Measurements from ENCODE around the gene CDIP1. TPM values are rescaled to one million over a fixed set of nuclear protein-coding genes. Genes with fewer than 3 reads are reported as not detected.

The CDIP1 gene
- total RNA-seq, 3 donors from 2014 or later, result 16.9 to 23.5 (median 19.6) TPM

DNA sequence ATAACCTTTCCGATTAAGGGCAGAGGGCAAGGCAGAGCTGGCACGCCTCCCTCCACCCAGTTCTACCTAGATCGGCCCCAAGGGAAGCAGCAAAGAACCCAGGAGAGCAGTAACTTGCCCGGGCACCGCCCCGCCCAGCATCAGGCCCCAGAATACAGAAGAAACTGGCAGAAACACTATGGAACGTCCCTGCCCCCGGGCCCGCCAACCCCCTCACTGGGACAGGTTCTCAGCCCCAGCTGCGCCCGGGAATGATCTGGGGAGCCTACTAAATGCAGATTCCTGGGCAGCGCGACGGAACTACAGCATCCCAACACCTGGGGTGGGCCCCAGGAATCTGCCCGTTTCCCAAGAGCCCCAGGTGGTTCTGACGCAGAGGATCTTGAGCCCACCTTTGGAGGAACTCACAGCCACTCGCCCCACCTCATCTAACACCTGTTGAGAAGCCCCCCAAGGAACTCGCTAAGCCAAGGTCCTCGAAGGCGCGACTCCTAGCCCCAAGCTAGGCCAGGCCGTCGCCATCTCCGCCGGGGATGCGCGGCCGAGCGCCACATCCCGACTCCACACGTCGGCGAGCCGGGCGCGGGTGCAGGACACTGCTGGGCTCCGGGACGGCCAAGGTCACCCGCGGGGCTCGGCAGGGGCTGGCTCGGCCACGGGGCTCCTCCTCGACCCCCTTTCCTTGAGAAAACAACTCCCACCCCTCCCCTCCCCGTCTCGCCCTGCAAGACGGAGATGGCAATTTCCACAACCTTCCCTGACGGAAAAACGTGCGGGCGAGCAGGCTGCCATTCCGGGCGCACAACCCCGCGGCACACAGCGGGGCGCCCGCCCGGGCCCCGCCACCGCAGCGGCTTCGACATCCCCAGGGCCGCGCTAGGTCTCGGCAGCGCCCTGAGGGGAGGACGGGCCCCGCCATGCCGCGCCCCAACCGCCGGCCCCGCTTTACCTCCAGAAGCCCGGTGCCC is 913 bp downstream of the CDIP1 start:
- peak; percentile 59 for ATAC-seq
- TF ChIP-seq, protein P1, sequence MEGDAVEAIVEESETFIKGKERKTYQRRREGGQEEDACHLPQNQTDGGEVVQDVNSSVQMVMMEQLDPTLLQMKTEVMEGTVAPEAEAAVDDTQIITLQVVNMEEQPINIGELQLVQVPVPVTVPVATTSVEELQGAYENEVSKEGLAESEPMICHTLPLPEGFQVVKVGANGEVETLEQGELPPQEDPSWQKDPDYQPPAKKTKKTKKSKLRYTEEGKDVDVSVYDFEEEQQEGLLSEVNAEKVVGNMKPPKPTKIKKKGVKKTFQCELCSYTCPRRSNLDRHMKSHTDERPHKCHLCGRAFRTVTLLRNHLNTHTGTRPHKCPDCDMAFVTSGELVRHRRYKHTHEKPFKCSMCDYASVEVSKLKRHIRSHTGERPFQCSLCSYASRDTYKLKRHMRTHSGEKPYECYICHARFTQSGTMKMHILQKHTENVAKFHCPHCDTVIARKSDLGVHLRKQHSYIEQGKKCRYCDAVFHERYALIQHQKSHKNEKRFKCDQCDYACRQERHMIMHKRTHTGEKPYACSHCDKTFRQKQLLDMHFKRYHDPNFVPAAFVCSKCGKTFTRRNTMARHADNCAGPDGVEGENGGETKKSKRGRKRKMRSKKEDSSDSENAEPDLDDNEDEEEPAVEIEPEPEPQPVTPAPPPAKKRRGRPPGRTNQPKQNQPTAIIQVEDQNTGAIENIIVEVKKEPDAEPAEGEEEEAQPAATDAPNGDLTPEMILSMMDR (IDR thresholded peaks at IDR 0.05), result no peak
- peak overlapping the region; percentile 51 for H3K4me3 ChIP-seq
- H3K9me3 ChIP-seq, result peaks cover 12% of the 10 kb centered on the region
- no peaks in the 10 kb centered on the region for H3K36me3 ChIP-seq (ENCODE audit: low read depth)
- H3K4me1 ChIP-seq (ENCODE audit: low read depth), result peaks cover 4% of the 10 kb centered on the region
- intact Hi-C loops (cut with DNase I, micrococcal nuclease), result no loop called here
- peak in 1 of 3 donors; percentile 59 for DNase-seq

DNA sequence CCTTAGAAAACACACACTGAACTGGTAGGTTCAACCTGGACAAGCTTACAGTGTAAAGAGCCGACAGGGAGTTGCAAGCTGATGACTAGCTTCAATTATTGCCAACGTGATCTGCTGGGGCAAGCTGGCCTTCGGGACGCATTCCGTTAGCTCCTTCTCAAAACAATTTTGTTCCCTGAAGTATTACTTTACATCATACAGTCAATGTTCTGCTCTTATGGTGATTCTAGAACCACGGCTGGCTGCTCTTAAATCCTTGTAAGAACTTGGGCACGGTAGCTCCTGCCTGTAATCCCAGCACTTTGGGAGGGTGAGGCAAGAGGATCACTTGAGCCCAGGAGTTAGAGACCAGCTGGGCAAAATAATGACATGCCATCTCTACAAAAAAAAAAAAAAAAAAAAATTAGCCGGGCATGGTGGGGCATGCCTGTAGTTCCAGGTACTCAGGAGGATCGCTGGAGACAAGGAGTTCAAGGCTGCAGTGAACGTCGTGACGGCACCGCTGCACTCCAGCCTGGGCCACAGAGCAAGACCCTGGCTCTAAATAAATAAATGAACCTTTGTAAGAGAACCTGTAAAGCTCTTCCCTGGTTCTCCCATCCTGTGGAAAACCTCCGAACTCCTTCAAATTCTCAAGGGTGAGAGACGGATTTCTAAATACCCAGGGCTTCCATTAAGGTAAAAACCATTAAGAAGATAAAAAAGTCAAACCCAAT is 2.0 kb downstream of the CDIP1 start:
- no peak for ATAC-seq
- intact Hi-C loops (cut with DNase I, micrococcal nuclease), result no loop called here
- peaks cover 12% of the 10 kb centered on the region for H3K9me3 ChIP-seq
- H3K4me3 ChIP-seq, result no peak overlapping the region
- TF ChIP-seq, protein P1 (IDR thresholded peaks at IDR 0.05), result no peak
- no peak for DNase-seq
- H3K36me3 ChIP-seq (ENCODE audit: low read depth), result no peaks in the 10 kb centered on the region
- H3K4me1 ChIP-seq (ENCODE audit: low read depth), result peaks cover 4% of the 10 kb centered on the region

DNA sequence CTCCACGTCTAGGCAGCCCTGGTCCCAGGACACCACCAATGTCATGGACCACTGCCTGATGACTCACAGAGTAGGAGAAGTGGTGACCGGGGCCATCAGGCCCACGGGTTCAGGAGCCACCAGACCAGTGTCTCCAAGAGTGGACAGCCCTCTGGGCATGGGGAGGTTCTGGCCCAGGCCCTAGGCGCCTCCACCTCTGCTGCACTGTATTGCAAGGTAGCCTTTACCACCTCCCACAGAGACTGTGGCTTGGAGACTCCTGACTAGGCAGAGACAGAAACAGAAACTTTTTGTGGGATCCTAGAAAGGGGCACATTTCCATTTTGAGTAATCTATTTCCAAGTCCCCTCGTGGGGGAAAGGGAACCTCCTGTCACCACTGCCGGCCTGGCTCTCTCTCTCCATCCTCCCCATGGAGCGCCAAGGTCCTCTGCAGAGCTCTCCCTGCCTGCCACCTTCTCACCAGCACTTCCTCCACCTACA is 2.9 kb downstream of the CDIP1 start:
- DNase-seq, result no peak
- TF ChIP-seq, protein P1 (IDR thresholded peaks at IDR 0.05), result no peak
- intact Hi-C loops (cut with DNase I, micrococcal nuclease), result no loop called here
- no peak for ATAC-seq
- Histone ChIP-seq H3K4me3 (no peak overlapping the region), H3K9me3 (peaks cover 12% of the 10 kb centered on the region), H3K36me3 (ENCODE audit: low read depth) (no peaks in the 10 kb centered on the region), H3K4me1 (ENCODE audit: low read depth) (peaks cover 4% of the 10 kb centered on the region)

DNA sequence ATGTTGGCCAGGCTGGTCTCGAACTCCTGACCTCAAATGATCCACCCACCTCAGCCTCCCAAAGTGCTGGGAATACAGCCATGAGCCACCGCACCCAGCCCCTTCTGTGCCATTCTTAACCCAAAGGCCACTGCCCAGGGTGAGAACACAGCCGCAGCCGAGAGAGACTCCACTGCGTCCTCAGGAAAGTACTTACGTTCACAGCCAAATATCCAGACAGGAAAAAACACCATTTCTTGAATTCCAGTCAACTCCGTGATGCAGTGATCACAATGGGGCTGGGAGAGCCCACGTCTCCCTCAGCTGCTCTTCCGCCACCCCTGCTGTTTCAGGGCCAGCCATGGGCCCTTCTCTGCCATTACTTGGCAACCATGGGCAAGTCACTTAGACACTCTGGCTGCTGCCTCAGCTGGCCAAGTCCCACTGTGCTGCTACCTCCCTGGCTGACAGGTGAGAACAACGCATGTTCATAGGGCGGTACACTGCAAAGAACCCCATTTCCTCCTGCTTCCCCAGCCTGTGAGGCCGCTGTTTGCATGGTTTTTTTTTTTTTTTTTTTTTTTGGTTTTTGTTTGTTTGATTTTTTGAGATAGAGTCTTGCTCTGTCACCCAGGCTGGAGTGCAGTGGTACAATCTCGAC is 4.3 kb downstream of the CDIP1 start:
- intact Hi-C loops (cut with DNase I, micrococcal nuclease), result no loop called here
- Histone ChIP-seq H3K4me1 (ENCODE audit: low read depth) (peaks cover 4% of the 10 kb centered on the region), H3K4me3 (no peak overlapping the region), H3K36me3 (ENCODE audit: low read depth) (no peaks in the 10 kb centered on the region), H3K9me3 (peaks cover under 1% of the 10 kb centered on the region)
- ATAC-seq (no peak), DNase-seq (no peak)
- TF ChIP-seq, protein P1 (IDR thresholded peaks at IDR 0.05), result no peak

DNA sequence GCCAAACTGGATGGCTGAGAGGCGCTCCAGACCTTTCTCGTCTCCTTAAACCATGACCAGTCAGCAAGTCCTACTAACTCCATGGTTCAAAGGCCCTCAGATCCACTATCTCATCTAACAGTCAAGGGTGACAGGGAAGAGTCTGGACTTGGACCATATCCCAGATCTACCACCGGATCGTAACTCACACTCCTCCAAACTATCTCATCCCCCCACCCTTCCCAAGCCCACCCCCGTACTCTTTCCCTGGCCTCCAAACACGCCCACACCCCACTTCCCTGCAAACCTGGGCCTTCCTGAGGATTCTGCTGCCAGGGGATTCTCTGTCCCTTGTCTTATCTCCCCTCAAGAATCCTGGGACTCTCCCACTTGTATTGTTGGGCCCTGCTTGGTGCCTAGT is 5.1 kb downstream of the CDIP1 start:
- TF ChIP-seq, protein P1 (IDR thresholded peaks at IDR 0.05), result no peak
- Histone ChIP-seq H3K9me3 (no peaks in the 10 kb centered on the region), H3K36me3 (ENCODE audit: low read depth) (no peaks in the 10 kb centered on the region), H3K4me1 (ENCODE audit: low read depth) (peaks cover 4% of the 10 kb centered on the region), H3K4me3 (no peak overlapping the region)
- DNase-seq (no peak), ATAC-seq (no peak)
- intact Hi-C loops (cut with DNase I, micrococcal nuclease), result no loop called here
